B cell (primary cell): Measurements from ENCODE around the gene TWIST2. TPM values are rescaled to one million over a fixed set of nuclear protein-coding genes. Genes with fewer than 3 reads are reported as not detected.

Experiments
- ATAC-seq: fragments of 200-7000 bp; cut with Tn5 transposase; one replicate; pipeline ENCODE4 v1.10.0; 2021; ENCODE audit warnings: low read depth, mild to moderate bottlenecking, moderate number of reproducible peaks, moderate library complexity
- CTCF ChIA-PET: fragments of 350-600 bp; sonication (Branson Sonifier 250); formaldehyde crosslinking; loops from one replicate; lab custom pipeline; 2021; ENCODE audit warnings: antibody characterized with exemption, inconsistent platforms; lab: Charles Lee
- POLR2A ChIA-PET: fragments of 350-600 bp; sonication (Branson Sonifier 250); formaldehyde crosslinking; loops from one replicate; lab custom pipeline; 2021; ENCODE audit warnings: antibody characterized with exemption; lab: Charles Lee
- DNase-seq: peaks from one replicate; pipeline ENCODE4 v3.0.0; 2013
- H2AFZ ChIP-seq: 2 replicates; pipeline ENCODE4 v1.6.1; 2012; ENCODE audit warnings: mild to moderate bottlenecking, low read depth, low read length; ENCODE audit not compliant: insufficient read depth, poor library complexity, severe bottlenecking
- H3K27ac ChIP-seq, 2 donors: 1 replicate in 1 of 2; 2 replicates in 1 of 2; pipeline ENCODE4 v1.5.1; 2012 to 2013; ENCODE audit warnings: low read length in 2 of 2, mild to moderate bottlenecking in 2 of 2, moderate library complexity in 1 of 2
- H3K27me3 ChIP-seq, 4 experiments: fragments of 200-600 bp in 1 of 4; sonication (generic) in 1 of 4; replicated peaks in 1 of 4; 1 replicate in 2 of 4; 2 replicates in 2 of 4; pipeline versions ENCODE4 v1.6.1 to v1.7.0; 2013 to 2016; ENCODE audit warnings: low read length in 3 of 4, mild to moderate bottlenecking in 2 of 4, mixed read lengths in 1 of 4, moderate library complexity in 1 of 4; ENCODE audit not compliant: insufficient read depth in 4 of 4, control insufficient read depth in 3 of 4; ENCODE audit errors: control extremely low read depth in 1 of 4
- H3K36me3 ChIP-seq, 2 experiments: replicated peaks in 1 of 2; 1 replicate in 1 of 2; 2 replicates in 1 of 2; pipeline versions ENCODE4 v1.6.1 to v1.7.1; 2013; ENCODE audit warnings: low read length in 1 of 2; ENCODE audit not compliant: insufficient read depth in 2 of 2, control insufficient read depth in 1 of 2; ENCODE audit errors: control extremely low read depth in 1 of 2, extremely low read depth in 1 of 2
- H3K4me1 ChIP-seq, 2 donors: fragments of 200-600 bp in 1 of 2; sonication (generic) in 1 of 2; 1 replicate in 1 of 2; 2 replicates in 1 of 2; pipeline versions ENCODE4 v1.5.1 to v1.6.1; 2013 to 2017; ENCODE audit warnings: low read length in 2 of 2; ENCODE audit not compliant: control insufficient read depth in 2 of 2, insufficient read depth in 2 of 2
- H3K4me2 ChIP-seq: replicated peaks from 2 replicates; pipeline ENCODE3; 2012; ENCODE audit warnings: mild to moderate bottlenecking, low read depth, low read length; ENCODE audit not compliant: poor library complexity, severe bottlenecking
- H3K4me3 ChIP-seq, 5 experiments: fragments of 200-600 bp in 1 of 5; sonication (generic) in 1 of 5; 1 replicate in 3 of 5; 2 replicates in 2 of 5; pipeline versions ENCODE4 v1.5.1 to v1.7.0; 2011 to 2016; ENCODE audit warnings: low read length in 4 of 5, mild to moderate bottlenecking in 4 of 5, low read depth in 2 of 5, control low read depth in 1 of 5, moderate library complexity in 1 of 5; ENCODE audit not compliant: insufficient read depth in 1 of 5; ENCODE audit errors: control extremely low read depth in 1 of 5, extremely low read depth in 1 of 5
- H3K79me2 ChIP-seq: fragments of 200-600 bp; sonication (generic); one replicate; pipeline ENCODE4 v1.6.0; 2016; ENCODE audit warnings: low read length; ENCODE audit not compliant: control insufficient read depth, insufficient read depth
- H3K9ac ChIP-seq: fragments of 200-600 bp; sonication (generic); 2 replicates; pipeline ENCODE4 v1.6.1; 2017; ENCODE audit warnings: mild to moderate bottlenecking, low read length, moderate library complexity
- H3K9me3 ChIP-seq, 3 donors: one replicate each; pipeline versions ENCODE4 v1.6.1 to v1.7.1; 2013; ENCODE audit warnings: low read length in 2 of 3; ENCODE audit not compliant: control insufficient read depth in 2 of 3, insufficient read depth in 1 of 3; ENCODE audit errors: control extremely low read depth in 1 of 3
- H4K20me1 ChIP-seq: 2 replicates; pipeline ENCODE4 v1.6.0; 2012; ENCODE audit warnings: mild to moderate bottlenecking, low read length; ENCODE audit not compliant: insufficient read depth, control insufficient read depth, poor library complexity, severe bottlenecking
- H3K27ac Mint-ChIP-seq: one replicate; pipeline ENCODE4 v1.8.0; 2021; ENCODE audit warnings: mixed read lengths
- H3K27me3 Mint-ChIP-seq: one replicate; pipeline ENCODE4 v1.8.0; 2021; ENCODE audit warnings: mixed read lengths
- H3K4me1 Mint-ChIP-seq: one replicate; pipeline ENCODE4 v1.8.0; 2021; ENCODE audit warnings: mixed read lengths
- H3K4me3 Mint-ChIP-seq: one replicate; pipeline ENCODE4 v1.8.0; 2021; ENCODE audit warnings: mixed read lengths
- H3K9me3 Mint-ChIP-seq: one replicate; pipeline ENCODE4 v1.8.0; 2022; ENCODE audit warnings: mixed read lengths; ENCODE audit not compliant: insufficient read depth
- CTCF ChIP-seq: fragments of 200-600 bp; IDR thresholded peaks from one replicate; pipeline ENCODE4 v1.8.0; 2022; ENCODE audit warnings: antibody characterized with exemption, mild to moderate bottlenecking
- EZH2 ChIP-seq: IDR thresholded peaks from 2 replicates; pipeline ENCODE4 v1.6.1; 2012; ENCODE audit warnings: borderline replicate concordance, low read depth, mild to moderate bottlenecking, moderate library complexity, low read length; ENCODE audit not compliant: insufficient read depth, poor library complexity, severe bottlenecking
- WGBS: methylation state at CpG from one replicate; pipeline ENCODE4 v1.1.5; 2013; ENCODE audit warnings: missing lambda C conversion rate; ENCODE audit not compliant: insufficient coverage; 5-methylcytosine and 5-hydroxymethylcytosine counted together
- intact Hi-C: fragments of 100-400 bp; cut with micrococcal nuclease; formaldehyde crosslinking; loops from one replicate; pipeline ENCODE4 v1.10.0; 2022
- polyA plus RNA-seq: library from polyadenylated mRNA; depleted of rRNA; stranded (reverse); fragments of >200 nt; gene quantifications from 2 replicates; pipeline ENCODE4 v1.2.3, GENCODE V29; 2012
- total RNA-seq, 2 donors: library from RNA; stranded (reverse); fragments of 120-200 nt in 1 of 2; gene quantifications; 1 replicate in 1 of 2; 2 replicates in 1 of 2; pipeline versions ENCODE4 v1.2.3 to v1.2.4, GENCODE V29; 2013 to 2022

The TWIST2 gene
- total and polyA plus RNA-seq, 2 donors (not counting 1 experiment from before 2014, with no cell fraction given) = 0.07 TPM; not detected in 1

GRCh38 chr2:238855299-238855698 is 7.4 kb downstream of the TWIST2 start:
- 100% methylated on average over 1 of the region's 9 CpGs for WGBS
- Mint-ChIP-seq H3K9me3 (no peaks in the 10 kb centered on the region), H3K4me1 (no peaks in the 10 kb centered on the region), H3K27ac (no peak overlapping the region), H3K27me3 (peaks cover 29% of the 10 kb centered on the region), H3K4me3 (no peak overlapping the region)
- ChIA-PET CTCF (no interaction called here), POLR2A (no interaction called here)
- H3K27ac ChIP-seq = no peak overlapping the region
- ATAC-seq = no peak
- intact Hi-C loops = no loop called here
- no peak overlapping the region for H2AFZ ChIP-seq
- H3K4me3 ChIP-seq = no peak overlapping the region
- no peaks in the 10 kb centered on the region for H4K20me1 ChIP-seq
- H3K36me3 ChIP-seq = no peaks in the 10 kb centered on the region
- H3K4me1 ChIP-seq = no peaks in the 10 kb centered on the region
- H3K79me2 ChIP-seq = no peaks in the 10 kb centered on the region
- DNase-seq = no peak
- peaks cover 0 to 5% (median 0%) of the 10 kb centered on the region in 3 donors for H3K9me3 ChIP-seq
- peaks cover 0 to 2% (median under 1%) of the 10 kb centered on the region in 4 experiments for H3K27me3 ChIP-seq
- TF ChIP-seq CTCF (no peak), EZH2 (no peak)
- no peak overlapping the region for H3K9ac ChIP-seq
- H3K4me2 ChIP-seq = no peak overlapping the region

GRCh38 chr2:238855891-238856580 is 8.2 kb downstream of the TWIST2 start:
- peaks cover 27% of the 10 kb centered on the region for H3K27me3 Mint-ChIP-seq
- H3K79me2 ChIP-seq = no peaks in the 10 kb centered on the region
- peaks cover 0 to 2% (median 0%) of the 10 kb centered on the region in 4 experiments for H3K27me3 ChIP-seq
- peaks cover 0 to 5% (median 0%) of the 10 kb centered on the region in 3 donors for H3K9me3 ChIP-seq
- WGBS = 64% methylated on average over 8 of the region's 12 CpGs
- no peaks in the 10 kb centered on the region for H4K20me1 ChIP-seq
- H3K36me3 ChIP-seq = no peaks in the 10 kb centered on the region
- TF ChIP-seq EZH2 (no peak), CTCF (no peak)
- intact Hi-C loops = no loop called here
- H3K4me3 ChIP-seq = no peak overlapping the region
- H3K4me1 Mint-ChIP-seq = no peaks in the 10 kb centered on the region
- ChIA-PET POLR2A (no interaction called here), CTCF (no interaction called here)
- H3K9me3 Mint-ChIP-seq = no peaks in the 10 kb centered on the region
- no peak for DNase-seq
- H3K9ac ChIP-seq = no peak overlapping the region
- H3K27ac ChIP-seq = no peak overlapping the region
- no peak overlapping the region for H3K4me2 ChIP-seq
- no peak overlapping the region for H2AFZ ChIP-seq
- no peak overlapping the region for H3K27ac Mint-ChIP-seq
- no peaks in the 10 kb centered on the region for H3K4me1 ChIP-seq
- H3K4me3 Mint-ChIP-seq = no peak overlapping the region
- ATAC-seq = no peak
